ENCODE measurements around the gene CCDC6. TPM values are rescaled to one million over a fixed set of nuclear protein-coding genes. Genes with fewer than 3 reads are reported as not detected.
"Not testable (repeated sequence)": the region's sequence is repeated elsewhere in the genome, so short reads cannot be mapped to it uniquely, and the experiment has no call there.

Gene CCDC6
- total and polyA plus RNA-seq, 2 of the 8 experiments (the other 6 are each of a cell fraction or from before 2014, with no cell fraction given): 42.2 to 74.4 TPM

- H2BK15ac ChIP-seq (ENCODE audit: low read length); H2BK20ac ChIP-seq (ENCODE audit: low read length); FAIRE-seq; H3K4me2 ChIP-seq (ENCODE audit: insufficient read depth in 1 of 2, low read depth in 2 of 2, low read length in 2 of 2); H3K36me3 ChIP-seq (ENCODE audit: control insufficient read depth in 2 of 4, insufficient read depth in 4 of 4, low read length in 3 of 4); H2BK5ac ChIP-seq (ENCODE audit: low read depth, low read length); H3K79me1 ChIP-seq (ENCODE audit: low read depth, low read length); POLR2A ChIA-PET (ENCODE audit: partially characterized antibody); H2BK12ac ChIP-seq (ENCODE audit: low read depth, low read length); H3K9ac ChIP-seq (replicated peaks in 1 of 4; ENCODE audit: extremely low read depth in 1 of 4, low read depth in 3 of 4, low read length in 3 of 4); H3K14ac ChIP-seq (ENCODE audit: insufficient read length); H3K79me2 ChIP-seq (ENCODE audit: control insufficient read depth in 1 of 2, insufficient read depth in 2 of 2, low read length in 2 of 2); H2AK5ac ChIP-seq (ENCODE audit: low read depth, low read length); H4K5ac ChIP-seq (ENCODE audit: insufficient read length, low read depth, low read length); H4K20me1 ChIP-seq (replicated peaks in 1 of 2; ENCODE audit: control insufficient read depth in 1 of 2, insufficient read depth in 2 of 2, low read length in 2 of 2); H3K4ac ChIP-seq (replicated peaks; ENCODE audit: insufficient read length, low read depth, low read length); H4K8ac ChIP-seq (ENCODE audit: extremely low read depth, insufficient read depth, low read length); H3K4me1 ChIP-seq (replicated peaks in 1 of 4; ENCODE audit: control insufficient read depth in 3 of 4, insufficient read depth in 4 of 4, low read length in 3 of 4); H3K27ac ChIP-seq (ENCODE audit: low read depth, low read length); H3K23me2 ChIP-seq (ENCODE audit: low read depth, low read length); H3K23ac ChIP-seq (ENCODE audit: insufficient read length); H2AFZ ChIP-seq (ENCODE audit: low read length); H3K27me3 ChIP-seq (replicated peaks in 1 of 4; ENCODE audit: control insufficient read depth in 3 of 4, extremely low read depth in 1 of 4, insufficient read depth in 3 of 4, low read length in 3 of 4); DNase-seq (ENCODE audit: low read depth in 1 of 2, low spot score in 2 of 2); H4K91ac ChIP-seq (replicated peaks; ENCODE audit: insufficient read length, low read length); H3K4me3 ChIP-seq (ENCODE audit: extremely low read depth in 1 of 4, insufficient read depth in 2 of 4, low read depth in 3 of 4, low read length in 4 of 4); H3K9me3 ChIP-seq (ENCODE audit: insufficient read depth in 2 of 2, low read depth in 1 of 2, low read length in 1 of 2); H3K18ac ChIP-seq (ENCODE audit: extremely low read depth, low read length); H2BK120ac ChIP-seq (replicated peaks; ENCODE audit: low read depth, low read length); H3K56ac ChIP-seq (replicated peaks; ENCODE audit: insufficient read length, low read depth, low read length): not testable (repeated sequence)
- CTCF ChIA-PET (ENCODE audit: partially characterized antibody): interaction anchor here (1.6 kb wide), 1 partner anchor 18 kb away, joined by 5 read pairs; no protein-coding TSS in a partner anchor
- WGBS, 2 experiments (ENCODE audit: extremely low coverage in 1 of 2, insufficient coverage in 1 of 2, insufficient read length in 1 of 2, insufficient replicate concordance in 2 of 2, low coverage in 1 of 2, low lambda C conversion rate in 2 of 2, missing lambda C conversion rate in 1 of 2): 87% methylated on average over 2 of the region's 2 CpGs; no CpG with 5 or more reads in 1 of the 2 experiments
These were observed 47.4 kb upstream of the CCDC6 start for GRCh38 chr10:59953711-59954110.

All from H1 (cell line).